Neural cell (in vitro differentiated cells): ENCODE results near the gene LINGO1. TPM values are rescaled to one million over a fixed set of nuclear protein-coding genes. Genes with fewer than 3 reads are reported as not detected.

Experiments
- H2AFZ ChIP-seq: fragments of 200-600, 300-800 bp; sonication (generic), shearing (Covaris generic); 2 replicates; pipeline ENCODE4 v1.6.0; 2014; ENCODE audit warnings: low read depth, mild to moderate bottlenecking, antibody characterized with exemption, low read length, moderate library complexity
- H3F3A ChIP-seq: fragments of 200-600 bp; shearing (Covaris generic); 2 replicates; pipeline ENCODE4 v1.6.1; 2016; ENCODE audit warnings: mild to moderate bottlenecking, moderate library complexity, mixed read lengths, antibody characterized with exemption, low read length; ENCODE audit not compliant: insufficient read depth, poor library complexity, severe bottlenecking
- H3K27ac ChIP-seq: fragments of 200-600, 300-800 bp; sonication (generic), shearing (Covaris generic); 2 replicates; pipeline ENCODE4 v1.5.1; 2014; ENCODE audit warnings: mild to moderate bottlenecking, low read length, moderate library complexity
- H3K27me3 ChIP-seq: fragments of 300-800, 200-600 bp; sonication (generic), shearing (Covaris generic); 2 replicates; pipeline ENCODE4 v1.6.0; 2014; ENCODE audit warnings: mild to moderate bottlenecking, low read depth, low read length, moderate library complexity; ENCODE audit not compliant: insufficient read depth
- H3K36me3 ChIP-seq: fragments of 300-800, 200-600 bp; sonication (generic), shearing (Covaris generic); 2 replicates; pipeline ENCODE4 v1.5.1; 2014; ENCODE audit warnings: mild to moderate bottlenecking, antibody characterized with exemption, low read length, moderate library complexity; ENCODE audit not compliant: insufficient read depth
- H3K4me2 ChIP-seq: fragments of 300-800, 200-600 bp; sonication (generic), shearing (Covaris generic); 2 replicates; pipeline ENCODE4 v1.6.0; 2014; ENCODE audit warnings: mild to moderate bottlenecking, low read length
- H3K4me3 ChIP-seq: fragments of 300-800, 200-600 bp; sonication (generic), shearing (Covaris generic); 2 replicates; pipeline ENCODE4 v1.5.1; 2014; ENCODE audit warnings: mild to moderate bottlenecking, low read length, moderate library complexity
- H3K79me2 ChIP-seq: fragments of 200-600 bp; shearing (Covaris generic); replicated peaks from 2 replicates; pipeline ENCODE4 v1.6.0; 2014; ENCODE audit warnings: mild to moderate bottlenecking, low read length, moderate library complexity; ENCODE audit not compliant: insufficient read depth
- H3K9ac ChIP-seq: fragments of 300-800, 200-600 bp; sonication (generic), shearing (Covaris generic); 2 replicates; pipeline ENCODE4 v1.6.1; 2016; ENCODE audit warnings: mild to moderate bottlenecking, low read length, mixed read lengths
- H3K9me2 ChIP-seq: fragments of 200-600 bp; shearing (Covaris generic); 2 replicates; pipeline ENCODE4 v1.6.1; 2016; ENCODE audit warnings: mild to moderate bottlenecking, low read length, mixed read lengths; ENCODE audit not compliant: insufficient read depth
- H3K9me3 ChIP-seq: fragments of 200-600, 300-800 bp; sonication (generic), shearing (Covaris generic); 2 replicates; pipeline ENCODE4 v1.6.1; 2016; ENCODE audit warnings: mild to moderate bottlenecking, mixed run types, low read length, moderate library complexity, mixed read lengths
- H4K20me1 ChIP-seq: fragments of 200-600 bp; shearing (Covaris generic); 2 replicates; pipeline ENCODE4 v1.6.1; 2016; ENCODE audit warnings: mild to moderate bottlenecking, mixed run types; ENCODE audit not compliant: insufficient read depth
- EP300 ChIP-seq: fragments of 450-650 bp; conservative IDR thresholded peaks from 2 replicates; pipeline ENCODE4 v1.6.1; 2014; ENCODE audit warnings: antibody characterized with exemption, mild to moderate bottlenecking, moderate library complexity; ENCODE audit not compliant: poor library complexity, severe bottlenecking
- EZH2 ChIP-seq: fragments of 200-600, 300-800 bp; shearing (Covaris generic), sonication (generic); IDR thresholded peaks from 2 replicates; pipeline ENCODE4 v1.6.1; 2014; ENCODE audit warnings: antibody characterized with exemption, low read length, borderline replicate concordance, mild to moderate bottlenecking; ENCODE audit not compliant: insufficient read depth, poor library complexity, severe bottlenecking
- MXI1 ChIP-seq: fragments of 450-650 bp; conservative IDR thresholded peaks from 2 replicates; pipeline ENCODE4 v1.6.1; 2014; ENCODE audit warnings: antibody characterized with exemption, mild to moderate bottlenecking; ENCODE audit not compliant: poor library complexity, severe bottlenecking
- POLR2AphosphoS5 ChIP-seq: IDR thresholded peaks from 2 replicates; pipeline ENCODE4 v1.6.1; 2012
- RAD21 ChIP-seq: fragments of 450-650 bp; conservative IDR thresholded peaks from 2 replicates; pipeline ENCODE4 v1.6.1; 2014; ENCODE audit warnings: antibody characterized with exemption, mild to moderate bottlenecking, moderate library complexity
- SMC3 ChIP-seq: fragments of 450-650 bp; conservative IDR thresholded peaks from 2 replicates; pipeline ENCODE4 v1.6.1; 2014; ENCODE audit warnings: antibody characterized with exemption, mild to moderate bottlenecking, moderate library complexity; ENCODE audit not compliant: poor library complexity
- TAF1 ChIP-seq: IDR thresholded peaks from 2 replicates; pipeline ENCODE4 v1.6.1; 2012; ENCODE audit warnings: low read depth
- polyA plus RNA-seq: library from polyadenylated mRNA; depleted of rRNA; stranded (reverse); fragments of >200 nt; gene quantifications from 2 replicates; pipeline ENCODE4 v1.2.3, GENCODE V29; 2014
- TF ChIP-seq, protein P1 (sequence below): fragments of 450-650 bp; IDR thresholded peaks from 2 replicates; pipeline ENCODE4 v1.5.1; 2014; ENCODE audit warnings: antibody characterized with exemption, mild to moderate bottlenecking, moderate library complexity; ENCODE audit not compliant: poor library complexity, severe bottlenecking
- TF ChIP-seq, protein P2 (sequence below): IDR thresholded peaks from 2 replicates; pipeline ENCODE4 v1.6.1; 2012; ENCODE audit warnings: borderline replicate concordance

LINGO1 gene
- polyA plus RNA-seq, 1 donor from 2014 or later = 34.4 TPM

DNA sequence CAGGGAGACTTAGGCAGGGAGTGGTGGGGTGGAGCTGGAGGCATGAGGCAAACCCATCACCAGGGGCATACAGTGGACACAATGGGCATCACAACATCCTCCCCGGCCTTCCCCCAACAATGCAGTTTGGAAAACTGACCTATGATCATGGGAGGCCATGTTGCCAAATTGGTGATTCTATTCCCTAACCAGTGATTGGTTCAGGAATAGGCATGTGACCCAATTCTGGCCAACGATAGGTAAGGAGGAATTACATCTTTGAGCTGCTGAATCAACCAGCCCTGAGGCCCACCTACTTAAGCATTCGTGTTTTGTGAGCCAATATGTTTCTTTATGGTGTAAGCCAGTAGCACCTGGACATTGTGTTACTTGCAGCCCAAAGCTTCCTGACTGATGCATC lies 40.0 kb downstream of the LINGO1 start:
- no peaks in the 10 kb centered on the region for H4K20me1 ChIP-seq
- no peaks in the 10 kb centered on the region for H3F3A ChIP-seq
- no peaks in the 10 kb centered on the region for H3K27me3 ChIP-seq
- TF ChIP-seq TAF1 (no peak), EP300 (no peak), SMC3 (no peak)
- TF ChIP-seq, protein P1, sequence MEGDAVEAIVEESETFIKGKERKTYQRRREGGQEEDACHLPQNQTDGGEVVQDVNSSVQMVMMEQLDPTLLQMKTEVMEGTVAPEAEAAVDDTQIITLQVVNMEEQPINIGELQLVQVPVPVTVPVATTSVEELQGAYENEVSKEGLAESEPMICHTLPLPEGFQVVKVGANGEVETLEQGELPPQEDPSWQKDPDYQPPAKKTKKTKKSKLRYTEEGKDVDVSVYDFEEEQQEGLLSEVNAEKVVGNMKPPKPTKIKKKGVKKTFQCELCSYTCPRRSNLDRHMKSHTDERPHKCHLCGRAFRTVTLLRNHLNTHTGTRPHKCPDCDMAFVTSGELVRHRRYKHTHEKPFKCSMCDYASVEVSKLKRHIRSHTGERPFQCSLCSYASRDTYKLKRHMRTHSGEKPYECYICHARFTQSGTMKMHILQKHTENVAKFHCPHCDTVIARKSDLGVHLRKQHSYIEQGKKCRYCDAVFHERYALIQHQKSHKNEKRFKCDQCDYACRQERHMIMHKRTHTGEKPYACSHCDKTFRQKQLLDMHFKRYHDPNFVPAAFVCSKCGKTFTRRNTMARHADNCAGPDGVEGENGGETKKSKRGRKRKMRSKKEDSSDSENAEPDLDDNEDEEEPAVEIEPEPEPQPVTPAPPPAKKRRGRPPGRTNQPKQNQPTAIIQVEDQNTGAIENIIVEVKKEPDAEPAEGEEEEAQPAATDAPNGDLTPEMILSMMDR = no peak
- TF ChIP-seq, protein P2, sequence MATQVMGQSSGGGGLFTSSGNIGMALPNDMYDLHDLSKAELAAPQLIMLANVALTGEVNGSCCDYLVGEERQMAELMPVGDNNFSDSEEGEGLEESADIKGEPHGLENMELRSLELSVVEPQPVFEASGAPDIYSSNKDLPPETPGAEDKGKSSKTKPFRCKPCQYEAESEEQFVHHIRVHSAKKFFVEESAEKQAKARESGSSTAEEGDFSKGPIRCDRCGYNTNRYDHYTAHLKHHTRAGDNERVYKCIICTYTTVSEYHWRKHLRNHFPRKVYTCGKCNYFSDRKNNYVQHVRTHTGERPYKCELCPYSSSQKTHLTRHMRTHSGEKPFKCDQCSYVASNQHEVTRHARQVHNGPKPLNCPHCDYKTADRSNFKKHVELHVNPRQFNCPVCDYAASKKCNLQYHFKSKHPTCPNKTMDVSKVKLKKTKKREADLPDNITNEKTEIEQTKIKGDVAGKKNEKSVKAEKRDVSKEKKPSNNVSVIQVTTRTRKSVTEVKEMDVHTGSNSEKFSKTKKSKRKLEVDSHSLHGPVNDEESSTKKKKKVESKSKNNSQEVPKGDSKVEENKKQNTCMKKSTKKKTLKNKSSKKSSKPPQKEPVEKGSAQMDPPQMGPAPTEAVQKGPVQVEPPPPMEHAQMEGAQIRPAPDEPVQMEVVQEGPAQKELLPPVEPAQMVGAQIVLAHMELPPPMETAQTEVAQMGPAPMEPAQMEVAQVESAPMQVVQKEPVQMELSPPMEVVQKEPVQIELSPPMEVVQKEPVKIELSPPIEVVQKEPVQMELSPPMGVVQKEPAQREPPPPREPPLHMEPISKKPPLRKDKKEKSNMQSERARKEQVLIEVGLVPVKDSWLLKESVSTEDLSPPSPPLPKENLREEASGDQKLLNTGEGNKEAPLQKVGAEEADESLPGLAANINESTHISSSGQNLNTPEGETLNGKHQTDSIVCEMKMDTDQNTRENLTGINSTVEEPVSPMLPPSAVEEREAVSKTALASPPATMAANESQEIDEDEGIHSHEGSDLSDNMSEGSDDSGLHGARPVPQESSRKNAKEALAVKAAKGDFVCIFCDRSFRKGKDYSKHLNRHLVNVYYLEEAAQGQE = no peak
- H3K9me2 ChIP-seq = no peaks in the 10 kb centered on the region
- no peak overlapping the region for H3K4me2 ChIP-seq
- no peaks in the 10 kb centered on the region for H3K9me3 ChIP-seq
- H3K27ac ChIP-seq = no peak overlapping the region
- H2AFZ ChIP-seq = no peak overlapping the region
- no peaks in the 10 kb centered on the region for H3K79me2 ChIP-seq
- H3K9ac ChIP-seq = no peak overlapping the region
- H3K4me3 ChIP-seq = no peak overlapping the region
- H3K36me3 ChIP-seq = no peaks in the 10 kb centered on the region

DNA sequence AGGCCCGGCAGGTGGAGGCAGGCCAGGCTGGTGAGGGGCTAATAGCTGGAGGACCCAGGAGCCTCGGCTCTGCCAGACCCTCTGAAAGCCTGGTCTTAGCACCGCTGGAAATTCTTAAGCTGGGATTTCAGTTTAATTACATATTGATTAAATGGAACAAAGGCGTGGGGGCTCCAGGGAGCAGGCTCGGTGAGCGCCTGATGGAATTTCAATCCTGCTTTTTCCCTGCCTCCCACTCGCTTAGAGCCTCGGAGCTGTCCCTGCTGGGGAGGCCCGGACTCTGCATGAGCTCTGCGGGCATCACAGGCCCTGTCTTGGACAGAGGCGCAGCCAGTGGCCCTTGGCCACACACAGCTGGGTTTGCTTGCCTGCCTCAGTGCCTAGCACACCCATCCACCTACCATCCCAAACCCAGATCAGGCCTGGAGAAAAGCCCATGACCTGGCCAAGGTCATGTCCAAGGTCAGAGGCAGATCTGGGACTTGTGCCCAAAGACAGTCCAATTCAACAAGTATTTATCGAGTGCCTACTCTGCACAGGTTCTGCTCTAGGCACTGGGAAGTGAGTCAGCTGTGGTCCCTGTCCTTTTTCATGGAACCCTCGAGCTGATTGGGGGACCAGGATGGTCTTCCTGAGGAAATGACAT lies 40.6 kb downstream of the LINGO1 start:
- no peak overlapping the region for H3K4me2 ChIP-seq
- no peaks in the 10 kb centered on the region for H4K20me1 ChIP-seq
- H3K79me2 ChIP-seq = no peaks in the 10 kb centered on the region
- no peaks in the 10 kb centered on the region for H3K9me2 ChIP-seq
- H3K4me3 ChIP-seq = no peak overlapping the region
- no peak overlapping the region for H3K27ac ChIP-seq
- no peak for TF ChIP-seq MXI1
- TF ChIP-seq TAF1 = no peak
- no peak for TF ChIP-seq RAD21
- TF ChIP-seq, protein P2 = no peak
- TF ChIP-seq EZH2 = no peak
- TF ChIP-seq, protein P1 = no peak
- no peak for TF ChIP-seq POLR2AphosphoS5
- TF ChIP-seq EP300 = no peak
- TF ChIP-seq SMC3 = no peak
- H3K36me3 ChIP-seq = no peaks in the 10 kb centered on the region
- H3K9ac ChIP-seq = no peak overlapping the region
- H3K27me3 ChIP-seq = no peaks in the 10 kb centered on the region
- no peaks in the 10 kb centered on the region for H3K9me3 ChIP-seq
- no peak overlapping the region for H2AFZ ChIP-seq
- H3F3A ChIP-seq = no peaks in the 10 kb centered on the region
